ENCODE data around the gene TOM1L1. TPM values are rescaled to one million over a fixed set of nuclear protein-coding genes. Genes with fewer than 3 reads are reported as not detected.

Gene TOM1L1
- total RNA-seq, 4 donors from 2014 or later: 28.4 to 41.6 (median 30.0) TPM

GRCh38 chr17:54971147-54971546 lies 70.5 kb downstream of the TOM1L1 start:
- no peaks in the 10 kb centered on the region for H3K9me3 ChIP-seq
- no peaks in the 10 kb centered on the region for H3K27me3 ChIP-seq
- peaks cover 3 to 38% (median 11%) of the 10 kb centered on the region in 3 donors for H3K4me1 ChIP-seq
- ATAC-seq: no peak
- no peak overlapping the region for H3K4me3 ChIP-seq
- TF ChIP-seq POLR2AphosphoS5 (IDR thresholded peaks at IDR 0.05) (no peak), EP300 (IDR thresholded peaks at IDR 0.05) (no peak), POLR2A (IDR thresholded peaks at IDR 0.05) (no peak)
- TF ChIP-seq, protein P1, sequence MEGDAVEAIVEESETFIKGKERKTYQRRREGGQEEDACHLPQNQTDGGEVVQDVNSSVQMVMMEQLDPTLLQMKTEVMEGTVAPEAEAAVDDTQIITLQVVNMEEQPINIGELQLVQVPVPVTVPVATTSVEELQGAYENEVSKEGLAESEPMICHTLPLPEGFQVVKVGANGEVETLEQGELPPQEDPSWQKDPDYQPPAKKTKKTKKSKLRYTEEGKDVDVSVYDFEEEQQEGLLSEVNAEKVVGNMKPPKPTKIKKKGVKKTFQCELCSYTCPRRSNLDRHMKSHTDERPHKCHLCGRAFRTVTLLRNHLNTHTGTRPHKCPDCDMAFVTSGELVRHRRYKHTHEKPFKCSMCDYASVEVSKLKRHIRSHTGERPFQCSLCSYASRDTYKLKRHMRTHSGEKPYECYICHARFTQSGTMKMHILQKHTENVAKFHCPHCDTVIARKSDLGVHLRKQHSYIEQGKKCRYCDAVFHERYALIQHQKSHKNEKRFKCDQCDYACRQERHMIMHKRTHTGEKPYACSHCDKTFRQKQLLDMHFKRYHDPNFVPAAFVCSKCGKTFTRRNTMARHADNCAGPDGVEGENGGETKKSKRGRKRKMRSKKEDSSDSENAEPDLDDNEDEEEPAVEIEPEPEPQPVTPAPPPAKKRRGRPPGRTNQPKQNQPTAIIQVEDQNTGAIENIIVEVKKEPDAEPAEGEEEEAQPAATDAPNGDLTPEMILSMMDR (IDR thresholded peaks at IDR 0.05): no peak
- H3K36me3 ChIP-seq: no peaks in the 10 kb centered on the region
- peak overlapping the region in 1 of 4 donors; percentile 0 for H3K27ac ChIP-seq

GRCh38 chr17:54971901-54972300 lies 71.2 kb downstream of the TOM1L1 start:
- Histone ChIP-seq H3K27ac (no peak overlapping the region), H3K27me3 (no peaks in the 10 kb centered on the region), H3K36me3 (no peaks in the 10 kb centered on the region), H3K9me3 (no peaks in the 10 kb centered on the region), H3K4me1 (peaks cover 3 to 31% (median 11%) of the 10 kb centered on the region in 3 donors), H3K4me3 (no peak overlapping the region)
- no peak for TF ChIP-seq POLR2AphosphoS5 (IDR thresholded peaks at IDR 0.05)
- TF ChIP-seq, protein P1 (IDR thresholded peaks at IDR 0.05): no peak
- TF ChIP-seq POLR2A (IDR thresholded peaks at IDR 0.05): no peak
- TF ChIP-seq EP300 (IDR thresholded peaks at IDR 0.05): no peak
- 100% methylated on average over 1 to 3 of the region's 3 CpGs for WGBS, 2 donors (ENCODE audit: low coverage in 1 of 2)
- ATAC-seq: no peak

DNA sequence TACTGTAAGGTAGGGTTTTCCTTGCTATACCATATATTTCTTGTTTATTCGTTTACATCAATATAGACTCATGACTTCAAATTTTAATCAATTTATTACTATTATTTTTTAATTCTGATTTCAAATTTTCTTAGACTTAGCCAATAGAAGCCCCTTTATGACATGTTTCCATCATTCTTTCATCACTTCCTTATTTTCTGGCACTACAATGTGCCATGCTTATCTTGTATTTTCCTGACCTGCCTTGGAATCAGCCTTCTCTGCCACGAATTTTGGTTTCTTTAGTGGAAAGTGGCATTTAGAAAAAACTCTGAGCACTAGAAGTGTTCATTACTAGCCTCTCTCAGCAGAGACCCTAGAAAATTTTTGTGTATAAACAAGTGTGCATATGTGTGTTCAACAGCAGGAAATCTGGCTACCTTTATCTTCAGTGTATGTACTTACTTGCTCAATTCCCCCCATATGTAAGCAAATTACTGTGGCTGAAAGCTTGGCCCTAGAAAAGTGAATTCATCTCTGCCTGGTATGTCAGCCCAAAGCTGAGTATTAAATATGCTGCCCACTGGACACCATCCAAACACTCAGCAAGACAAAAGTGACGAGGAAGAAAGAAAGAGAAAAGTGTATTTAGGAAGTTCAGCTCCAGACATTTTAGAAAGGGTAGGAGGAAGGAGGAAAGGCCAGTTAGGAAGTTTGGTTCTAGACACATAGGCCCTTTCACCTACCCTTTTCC lies 71.9 kb downstream of the TOM1L1 start:
- H3K9me3 ChIP-seq: no peaks in the 10 kb centered on the region
- no peak for ATAC-seq
- H3K4me1 ChIP-seq: peaks cover 3 to 24% (median 6%) of the 10 kb centered on the region in 3 donors
- no peak overlapping the region for H3K4me3 ChIP-seq
- H3K36me3 ChIP-seq: no peaks in the 10 kb centered on the region
- TF ChIP-seq EP300 (IDR thresholded peaks at IDR 0.05) (no peak), POLR2AphosphoS5 (IDR thresholded peaks at IDR 0.05) (no peak), POLR2A (IDR thresholded peaks at IDR 0.05) (no peak)
- TF ChIP-seq, protein P1 (IDR thresholded peaks at IDR 0.05): no peak
- H3K27me3 ChIP-seq: no peaks in the 10 kb centered on the region
- WGBS, 2 donors (ENCODE audit: low coverage in 1 of 2): 79 to 87% methylated on average over 3 of the region's 3 CpGs
- no peak overlapping the region for H3K27ac ChIP-seq

DNA sequence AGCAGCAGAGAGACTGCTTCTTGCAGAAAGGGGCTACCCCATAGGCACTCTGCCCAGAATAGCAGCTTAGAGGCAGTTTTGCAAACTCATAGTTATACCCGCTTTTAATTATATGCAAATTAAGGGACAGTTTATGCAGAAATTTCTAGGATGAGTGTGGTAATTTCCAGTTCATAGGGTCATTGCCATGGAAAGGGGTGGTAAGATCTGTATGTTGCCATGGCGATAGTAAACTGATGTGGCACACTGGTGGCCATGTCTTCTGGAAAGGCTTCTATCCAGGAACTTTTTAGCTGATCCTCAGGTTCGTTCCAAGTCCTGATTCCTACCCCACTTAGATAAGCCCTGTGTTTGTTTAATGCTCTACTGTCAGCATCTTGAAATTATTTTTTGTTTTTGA lies 74.1 kb downstream of the TOM1L1 start:
- H3K4me1 ChIP-seq: peaks cover 0 to 20% (median 6%) of the 10 kb centered on the region in 3 donors
- no peak for ATAC-seq
- no peak overlapping the region for H3K4me3 ChIP-seq
- no peaks in the 10 kb centered on the region for H3K36me3 ChIP-seq
- no peaks in the 10 kb centered on the region for H3K27me3 ChIP-seq
- WGBS, 2 donors (ENCODE audit: low coverage in 1 of 2): 75 to 80% methylated on average over 3 of the region's 3 CpGs
- no peak overlapping the region for H3K27ac ChIP-seq
- TF ChIP-seq EP300 (IDR thresholded peaks at IDR 0.05): no peak
- no peaks in the 10 kb centered on the region for H3K9me3 ChIP-seq

- Histone ChIP-seq H3K27ac (no peak overlapping the region), H3K27me3 (no peaks in the 10 kb centered on the region), H3K4me3 (no peak overlapping the region), H3K4me1 (peaks cover 0 to 11% (median 4%) of the 10 kb centered on the region in 3 donors), H3K9me3 (peaks cover 0 to 4% (median 0%) of the 10 kb centered on the region in 3 donors), H3K36me3 (no peaks in the 10 kb centered on the region)
- ATAC-seq: no peak
- WGBS, 2 donors (ENCODE audit: low coverage in 1 of 2): no CpG with 5 or more reads among the region's 3 CpGs
- TF ChIP-seq, protein P1 (IDR thresholded peaks at IDR 0.05): no peak
- no peak for TF ChIP-seq POLR2A (IDR thresholded peaks at IDR 0.05)
- TF ChIP-seq EP300 (IDR thresholded peaks at IDR 0.05): no peak
- no peak for TF ChIP-seq POLR2AphosphoS5 (IDR thresholded peaks at IDR 0.05)
Measured at GRCh38 chr17:54976316-54976715, 75.7 kb downstream of the TOM1L1 start.

All from gastroesophageal sphincter (tissue), 4 donors.